Measurements from ENCODE around the gene MED27.

Gene MED27

GRCh38 chr9:131874916-131875670, 204.6 kb downstream of the MED27 start:
- no peak for DNase-seq

- DNase-seq: no peak
These were observed 205.2 kb downstream of the MED27 start for GRCh38 chr9:131874447-131874846.

GRCh38 chr9:131873891-131874440, 205.7 kb downstream of the MED27 start:
- no peak for DNase-seq

GRCh38 chr9:131873335-131873734, 206.3 kb downstream of the MED27 start:
- DNase-seq: no peak

- no peak for DNase-seq
These were observed 207.0 kb downstream of the MED27 start for GRCh38 chr9:131872702-131873101.

- DNase-seq: no peak
These were observed 207.7 kb downstream of the MED27 start for GRCh38 chr9:131872006-131872405.

- no peak for DNase-seq
These were observed 209.5 kb downstream of the MED27 start for GRCh38 chr9:131870156-131870555.

- no peak for DNase-seq
These were observed 210.3 kb downstream of the MED27 start for GRCh38 chr9:131869348-131869747.

- DNase-seq: no peak
These were observed 210.9 kb downstream of the MED27 start for GRCh38 chr9:131868766-131869165.

- DNase-seq: no peak
These were observed 212.0 kb downstream of the MED27 start for GRCh38 chr9:131867611-131868192.

- DNase-seq: no peak
These were observed 214.0 kb downstream of the MED27 start for GRCh38 chr9:131865446-131866195.

GRCh38 chr9:131864531-131864930, 215.1 kb downstream of the MED27 start:
- DNase-seq: no peak

- no peak for DNase-seq
These were observed 216.3 kb downstream of the MED27 start for GRCh38 chr9:131863306-131863896.

GRCh38 chr9:131862261-131862660, 217.4 kb downstream of the MED27 start:
- no peak for DNase-seq

- no peak for DNase-seq
These were observed 219.2 kb downstream of the MED27 start for GRCh38 chr9:131860430-131860829.

GRCh38 chr9:131858147-131858546, 221.5 kb downstream of the MED27 start:
- DNase-seq: no peak

GRCh38 chr9:131856105-131856504, 223.6 kb downstream of the MED27 start:
- no peak for DNase-seq

- no peak for DNase-seq
These were observed 224.6 kb downstream of the MED27 start for GRCh38 chr9:131854896-131855613.

GRCh38 chr9:131854334-131854733, 225.3 kb downstream of the MED27 start:
- no peak for DNase-seq

- DNase-seq: no peak
These were observed 226.2 kb downstream of the MED27 start for GRCh38 chr9:131853434-131853833.

- no peak for DNase-seq
These were observed 228.3 kb downstream of the MED27 start for GRCh38 chr9:131851414-131851813.

GRCh38 chr9:131849391-131849790, 230.3 kb downstream of the MED27 start:
- DNase-seq: no peak
